ENCODE results near the gene EFCAB6.

DNA sequence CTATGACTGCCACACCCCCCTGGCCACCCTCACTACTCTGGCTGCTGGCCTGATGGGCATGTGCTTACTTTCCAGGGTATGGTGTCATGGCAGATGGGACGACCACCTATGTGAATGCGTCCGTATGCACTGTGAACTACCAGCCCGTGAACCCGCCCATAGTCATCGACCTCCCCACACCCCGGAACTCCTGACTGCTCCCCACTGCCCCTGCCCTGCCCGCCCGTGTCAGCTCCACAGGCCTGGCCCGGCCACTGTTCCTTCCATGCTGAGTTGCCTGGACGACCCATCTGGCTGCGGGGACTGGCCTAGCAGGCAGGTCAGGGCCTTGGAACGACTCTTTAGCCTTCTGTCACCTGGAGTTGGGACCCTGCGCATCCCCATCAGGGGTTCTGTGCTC lies 306.7 kb downstream of the EFCAB6 start:
- TF ChIP-seq, protein P1, sequence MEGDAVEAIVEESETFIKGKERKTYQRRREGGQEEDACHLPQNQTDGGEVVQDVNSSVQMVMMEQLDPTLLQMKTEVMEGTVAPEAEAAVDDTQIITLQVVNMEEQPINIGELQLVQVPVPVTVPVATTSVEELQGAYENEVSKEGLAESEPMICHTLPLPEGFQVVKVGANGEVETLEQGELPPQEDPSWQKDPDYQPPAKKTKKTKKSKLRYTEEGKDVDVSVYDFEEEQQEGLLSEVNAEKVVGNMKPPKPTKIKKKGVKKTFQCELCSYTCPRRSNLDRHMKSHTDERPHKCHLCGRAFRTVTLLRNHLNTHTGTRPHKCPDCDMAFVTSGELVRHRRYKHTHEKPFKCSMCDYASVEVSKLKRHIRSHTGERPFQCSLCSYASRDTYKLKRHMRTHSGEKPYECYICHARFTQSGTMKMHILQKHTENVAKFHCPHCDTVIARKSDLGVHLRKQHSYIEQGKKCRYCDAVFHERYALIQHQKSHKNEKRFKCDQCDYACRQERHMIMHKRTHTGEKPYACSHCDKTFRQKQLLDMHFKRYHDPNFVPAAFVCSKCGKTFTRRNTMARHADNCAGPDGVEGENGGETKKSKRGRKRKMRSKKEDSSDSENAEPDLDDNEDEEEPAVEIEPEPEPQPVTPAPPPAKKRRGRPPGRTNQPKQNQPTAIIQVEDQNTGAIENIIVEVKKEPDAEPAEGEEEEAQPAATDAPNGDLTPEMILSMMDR (IDR thresholded peaks at IDR 0.05), result no peak
- TF ChIP-seq POLR2AphosphoS5 (IDR thresholded peaks at IDR 0.05; ENCODE audit: low read depth, low read length) (no peak), SIN3A (IDR thresholded peaks at IDR 0.05; ENCODE audit: borderline replicate concordance, insufficient read depth, low read depth, low read length) (no peak)
